GM15510 (cell line): ENCODE results near the gene ASIC4.

Experiments
- POLR2A ChIP-seq: IDR thresholded peaks from 3 replicates; pipeline ENCODE4 v1.6.1; 2011; ENCODE audit warnings: borderline replicate concordance; ENCODE audit not compliant: insufficient read length; ENCODE audit errors: extremely low read depth

The ASIC4 gene

GRCh38 chr2:219562049-219563020, 48.1 kb downstream of the ASIC4 start:
- no peak for TF ChIP-seq POLR2A

- TF ChIP-seq POLR2A: no peak
Observed at GRCh38 chr2:219563271-219563928, 49.1 kb downstream of the ASIC4 start.

GRCh38 chr2:219565130-219566080, 51.1 kb downstream of the ASIC4 start:
- no peak for TF ChIP-seq POLR2A

- TF ChIP-seq POLR2A: no peak
Observed at GRCh38 chr2:219566640-219567039, 52.4 kb downstream of the ASIC4 start.

GRCh38 chr2:219567131-219567530, 52.8 kb downstream of the ASIC4 start:
- TF ChIP-seq POLR2A: no peak

GRCh38 chr2:219567791-219568361, 53.6 kb downstream of the ASIC4 start:
- no peak for TF ChIP-seq POLR2A

GRCh38 chr2:219569041-219569440, 54.8 kb downstream of the ASIC4 start:
- TF ChIP-seq POLR2A: no peak

- no peak for TF ChIP-seq POLR2A
Observed at GRCh38 chr2:219569635-219570034, 55.4 kb downstream of the ASIC4 start.

GRCh38 chr2:219570194-219570923, 56.1 kb downstream of the ASIC4 start:
- no peak for TF ChIP-seq POLR2A

GRCh38 chr2:219570924-219571310, 56.6 kb downstream of the ASIC4 start:
- no peak for TF ChIP-seq POLR2A

- no peak for TF ChIP-seq POLR2A
Observed at GRCh38 chr2:219571311-219572236, 57.3 kb downstream of the ASIC4 start, which contains the start of gene OBSL1. OBSL1 (minus strand) TSS chr2:219571539; CDS start chr2:219571232, 307 bp downstream.

- TF ChIP-seq POLR2A: no peak
Observed at GRCh38 chr2:219572237-219573001, 58.1 kb downstream of the ASIC4 start, which contains the start of gene INHA. INHA (plus strand) TSS chr2:219572310; CDS start chr2:219572375, 65 bp downstream.
